Testis (tissue), 2 donors: Measurements from ENCODE around the gene RIPPLY2.

ENCODE experiments used
- POLR2A ChIP-seq: fragments of 450-650 bp; IDR thresholded peaks from one replicate; pipeline ENCODE4 v1.6.1; 2017; ENCODE audit warnings: antibody characterized with exemption, mild to moderate bottlenecking, moderate library complexity
- TF ChIP-seq, protein P1 (sequence below), 3 experiments: fragments of 450-650 bp in 2 of 3; fragments of 200-600 bp in 1 of 3; sonication (generic) in 1 of 3; IDR thresholded peaks; one replicate each; pipeline ENCODE4 v1.5.1; 2016 to 2019; ENCODE audit warnings: antibody characterized with exemption in 3 of 3, mild to moderate bottlenecking in 2 of 3, moderate library complexity in 1 of 3

DNA sequence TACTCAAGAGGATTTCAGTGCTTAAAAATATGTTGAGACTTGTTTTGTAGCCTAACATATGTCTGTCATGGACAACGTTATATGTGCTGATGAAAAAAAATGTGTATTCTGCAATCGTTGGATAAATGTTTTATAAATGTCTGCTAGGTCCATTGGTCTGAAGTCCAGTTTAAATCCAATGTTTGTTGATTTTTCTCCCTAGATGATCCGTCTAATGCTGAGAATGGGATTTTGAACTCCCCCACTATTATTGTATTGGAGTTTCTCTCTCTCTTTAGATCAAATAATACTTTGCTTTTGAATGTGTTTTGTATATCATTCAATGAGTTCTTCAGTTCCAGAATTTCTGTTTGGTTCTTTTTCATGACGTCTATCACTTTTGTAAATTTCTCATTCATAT, 51.2 kb downstream of the RIPPLY2 start:
- TF ChIP-seq, protein P1, sequence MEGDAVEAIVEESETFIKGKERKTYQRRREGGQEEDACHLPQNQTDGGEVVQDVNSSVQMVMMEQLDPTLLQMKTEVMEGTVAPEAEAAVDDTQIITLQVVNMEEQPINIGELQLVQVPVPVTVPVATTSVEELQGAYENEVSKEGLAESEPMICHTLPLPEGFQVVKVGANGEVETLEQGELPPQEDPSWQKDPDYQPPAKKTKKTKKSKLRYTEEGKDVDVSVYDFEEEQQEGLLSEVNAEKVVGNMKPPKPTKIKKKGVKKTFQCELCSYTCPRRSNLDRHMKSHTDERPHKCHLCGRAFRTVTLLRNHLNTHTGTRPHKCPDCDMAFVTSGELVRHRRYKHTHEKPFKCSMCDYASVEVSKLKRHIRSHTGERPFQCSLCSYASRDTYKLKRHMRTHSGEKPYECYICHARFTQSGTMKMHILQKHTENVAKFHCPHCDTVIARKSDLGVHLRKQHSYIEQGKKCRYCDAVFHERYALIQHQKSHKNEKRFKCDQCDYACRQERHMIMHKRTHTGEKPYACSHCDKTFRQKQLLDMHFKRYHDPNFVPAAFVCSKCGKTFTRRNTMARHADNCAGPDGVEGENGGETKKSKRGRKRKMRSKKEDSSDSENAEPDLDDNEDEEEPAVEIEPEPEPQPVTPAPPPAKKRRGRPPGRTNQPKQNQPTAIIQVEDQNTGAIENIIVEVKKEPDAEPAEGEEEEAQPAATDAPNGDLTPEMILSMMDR (IDR thresholded peaks at IDR 0.05): no peak
- TF ChIP-seq POLR2A: no peak
